ENCODE measurements around the gene TMEM74B. TPM values are rescaled to one million over a fixed set of nuclear protein-coding genes. Genes with fewer than 3 reads are reported as not detected.

The TMEM74B gene
- total and polyA plus RNA-seq, 2 of the 8 experiments (the other 6 are each of a cell fraction or from before 2014, with no cell fraction given), result 4.0 to 6.4 TPM

GRCh38 chr20:1154691-1155090 is 30.1 kb downstream of the TMEM74B start:
- Histone ChIP-seq H2BK20ac (ENCODE audit: low read length) (no peak overlapping the region), H2BK120ac (replicated peaks; ENCODE audit: low read depth, low read length) (no peak overlapping the region), H2AK5ac (ENCODE audit: low read depth, low read length) (no peak overlapping the region), H3K27me3 (replicated peaks in 1 of 4; ENCODE audit: control insufficient read depth in 3 of 4, extremely low read depth in 1 of 4, insufficient read depth in 3 of 4, low read length in 3 of 4) (no peaks in the 10 kb centered on the region), H2BK15ac (ENCODE audit: low read length) (no peak overlapping the region), H3K79me2 (ENCODE audit: control insufficient read depth in 1 of 2, insufficient read depth in 2 of 2, low read length in 2 of 2) (peaks cover 0 to 2% of the 10 kb centered on the region in 2 experiments; a peak in 1 of 4 replicates), H4K20me1 (replicated peaks in 1 of 2; ENCODE audit: control insufficient read depth in 1 of 2, insufficient read depth in 2 of 2, low read length in 2 of 2) (no peaks in the 10 kb centered on the region), H2AFZ (ENCODE audit: low read length) (no peak overlapping the region), H3K23ac (ENCODE audit: insufficient read length) (no peak overlapping the region), H3K9ac (replicated peaks in 1 of 4; ENCODE audit: extremely low read depth in 1 of 4, low read depth in 3 of 4, low read length in 3 of 4) (no peak overlapping the region), H3K4me3 (ENCODE audit: extremely low read depth in 1 of 4, insufficient read depth in 2 of 4, low read depth in 3 of 4, low read length in 4 of 4) (no peak overlapping the region), H3K36me3 (ENCODE audit: control insufficient read depth in 2 of 4, insufficient read depth in 4 of 4, low read length in 3 of 4) (peaks cover 0 to 4% (median 2%) of the 10 kb centered on the region in 4 experiments; a peak in 3 of 8 replicates), H3K4ac (replicated peaks; ENCODE audit: insufficient read length, low read depth, low read length) (no peak overlapping the region), H3K14ac (ENCODE audit: insufficient read length) (no peak overlapping the region), H3K9me3 (ENCODE audit: insufficient read depth in 2 of 2, low read depth in 1 of 2, low read length in 1 of 2) (no peaks in the 10 kb centered on the region), H3K18ac (ENCODE audit: extremely low read depth, low read length) (no peak overlapping the region), H4K8ac (ENCODE audit: extremely low read depth, insufficient read depth, low read length) (no peak overlapping the region), H4K91ac (replicated peaks; ENCODE audit: insufficient read length, low read length) (no peak overlapping the region), H3K27ac (ENCODE audit: low read depth, low read length) (no peak overlapping the region), H4K5ac (ENCODE audit: insufficient read length, low read depth, low read length) (no peak overlapping the region), H3K4me2 (ENCODE audit: insufficient read depth in 1 of 2, low read depth in 2 of 2, low read length in 2 of 2) (no peak overlapping the region), H2BK5ac (ENCODE audit: low read depth, low read length) (no peak overlapping the region), H3K23me2 (ENCODE audit: low read depth, low read length) (no peaks in the 10 kb centered on the region), H2BK12ac (ENCODE audit: low read depth, low read length) (no peak overlapping the region), H3K4me1 (replicated peaks in 1 of 4; ENCODE audit: control insufficient read depth in 3 of 4, insufficient read depth in 4 of 4, low read length in 3 of 4) (no peaks in the 10 kb centered on the region), H3K56ac (replicated peaks; ENCODE audit: insufficient read length, low read depth, low read length) (no peak overlapping the region), H3K79me1 (ENCODE audit: low read depth, low read length) (no peaks in the 10 kb centered on the region)
- 93% methylated on average over 1 of the region's 1 CpG; no CpG with 5 or more reads in 1 of the 2 experiments for WGBS, 2 experiments (ENCODE audit: extremely low coverage in 1 of 2, insufficient coverage in 1 of 2, insufficient read length in 1 of 2, insufficient replicate concordance in 2 of 2, low coverage in 1 of 2, low lambda C conversion rate in 2 of 2, missing lambda C conversion rate in 1 of 2)
- DNase-seq (ENCODE audit: low read depth in 1 of 2, low spot score in 2 of 2) (no peak), FAIRE-seq (no peak)
- POLR2A ChIA-PET (ENCODE audit: partially characterized antibody), result no interaction called here
- CTCF ChIA-PET (ENCODE audit: partially characterized antibody), result no interaction called here
- no peak for TF ChIP-seq BCL11A (IDR thresholded peaks at IDR 0.05; ENCODE audit: low read depth in 2 of 2, low read length in 2 of 2)
- no peak for TF ChIP-seq SRF (IDR thresholded peaks at IDR 0.05; ENCODE audit: low read depth, low read length)
- no peak for TF ChIP-seq SIN3A (conservative IDR thresholded peaks at IDR 0.05 in 1 of 2, IDR thresholded peaks at IDR 0.05 in 1 of 2; ENCODE audit: low read depth in 1 of 2, low read length in 2 of 2)
- TF ChIP-seq HDAC2 (IDR thresholded peaks at IDR 0.05; ENCODE audit: borderline replicate concordance in 1 of 2, low read depth in 2 of 2, low read length in 2 of 2), result no peak
- TF ChIP-seq NRF1 (IDR thresholded peaks at IDR 0.05; ENCODE audit: low read depth, low read length), result no peak
- no peak for TF ChIP-seq SP4 (IDR thresholded peaks at IDR 0.05; ENCODE audit: low read length)
- TF ChIP-seq CREB1 (IDR thresholded peaks at IDR 0.05), result no peak
- TF ChIP-seq FOSL1 (IDR thresholded peaks at IDR 0.05; ENCODE audit: insufficient read depth, low read depth, low read length), result no peak
- TF ChIP-seq KDM1A (IDR thresholded peaks at IDR 0.05; ENCODE audit: borderline replicate concordance, low read length), result no peak
- TF ChIP-seq NANOG (IDR thresholded peaks at IDR 0.05; ENCODE audit: insufficient read depth, low read depth, low read length, poor library complexity, severe bottlenecking), result no peak
- TF ChIP-seq SAP30 (IDR thresholded peaks at IDR 0.05; ENCODE audit: insufficient read depth, insufficient replicate concordance, low read length), result no peak
- no peak for TF ChIP-seq CHD2 (IDR thresholded peaks at IDR 0.05; ENCODE audit: low read length)
- no peak for TF ChIP-seq BRCA1 (IDR thresholded peaks at IDR 0.05; ENCODE audit: low read depth, low read length)
- TF ChIP-seq SIX5 (IDR thresholded peaks at IDR 0.05; ENCODE audit: low read depth, low read length), result no peak
- TF ChIP-seq ASH2L (IDR thresholded peaks at IDR 0.05; ENCODE audit: low read length), result no peak
- no peak for TF ChIP-seq TEAD4 (IDR thresholded peaks at IDR 0.05; ENCODE audit: low read depth, low read length)
